ENCODE data around the gene BRIX1.
"Not testable (repeated sequence)": the region's sequence is repeated elsewhere in the genome, so short reads cannot be mapped to it uniquely, and the experiment has no call there.

Gene BRIX1

GRCh38 chr5:34915856-34916192 is 313 bp downstream of the BRIX1 start:
- DNase-seq: no peak

- no peak for DNase-seq
Observed at GRCh38 chr5:34916518-34916917, 1.0 kb downstream of the BRIX1 start.

GRCh38 chr5:34918025-34918424 is 2.5 kb downstream of the BRIX1 start:
- no peak for DNase-seq

- DNase-seq: no peak
Observed at GRCh38 chr5:34919077-34919476, 3.6 kb downstream of the BRIX1 start.

GRCh38 chr5:34923256-34923655 is 7.7 kb downstream of the BRIX1 start:
- not testable (repeated sequence) for DNase-seq

GRCh38 chr5:34923694-34924461 is 8.4 kb downstream of the BRIX1 start:
- no peak for DNase-seq

- no peak for DNase-seq
Observed at GRCh38 chr5:34924462-34924765, 8.9 kb downstream of the BRIX1 start.

- no peak for DNase-seq
Observed at GRCh38 chr5:34926318-34926888, 10.9 kb downstream of the BRIX1 start.

GRCh38 chr5:34927785-34928184 is 12.3 kb downstream of the BRIX1 start:
- no peak for DNase-seq

GRCh38 chr5:34928267-34928666 is 12.8 kb downstream of the BRIX1 start:
- DNase-seq: no peak

GRCh38 chr5:34929134-34929719 is 13.7 kb downstream of the BRIX1 start, which contains the start of gene DNAJC21:
Gene DNAJC21 (plus strand): TSS chr5:34929559. CDS start chr5:34929820, 261 bp downstream.
- DNase-seq: peak; percentile 98

GRCh38 chr5:34929720-34930461 is 14.4 kb downstream of the BRIX1 start:
- DNase-seq: peak; percentile 61

GRCh38 chr5:34930462-34930844 is 14.9 kb downstream of the BRIX1 start:
- DNase-seq: no peak

- DNase-seq: no peak
Observed at GRCh38 chr5:34930870-34931269, 15.4 kb downstream of the BRIX1 start.

GRCh38 chr5:34932947-34933346 is 17.4 kb downstream of the BRIX1 start:
- no peak for DNase-seq

- no peak for DNase-seq
Observed at GRCh38 chr5:34941936-34942335, 26.4 kb downstream of the BRIX1 start.

- DNase-seq: no peak
Observed at GRCh38 chr5:34944044-34944443, 28.5 kb downstream of the BRIX1 start.

- DNase-seq: no peak
Observed at GRCh38 chr5:34944460-34945047, 29.0 kb downstream of the BRIX1 start.

- no peak for DNase-seq
Observed at GRCh38 chr5:34957321-34957720, 41.8 kb downstream of the BRIX1 start.

GRCh38 chr5:34957857-34958690 is 42.6 kb downstream of the BRIX1 start:
- DNase-seq: no peak

- DNase-seq: no peak
Observed at GRCh38 chr5:34959323-34959722, 43.8 kb downstream of the BRIX1 start.

GRCh38 chr5:34967540-34967939 is 52.0 kb downstream of the BRIX1 start:
- no peak for DNase-seq

GRCh38 chr5:34968258-34968657 is 52.7 kb downstream of the BRIX1 start:
- DNase-seq: no peak
